ENCODE measurements around the gene NUP93. TPM values are rescaled to one million over a fixed set of nuclear protein-coding genes. Genes with fewer than 3 reads are reported as not detected.
"Not testable (repeated sequence)": the region's sequence is repeated elsewhere in the genome, so short reads cannot be mapped to it uniquely, and the experiment has no call there.

NUP93 gene
- total RNA-seq, 2 experiments from 2014 or later, result 126 to 129 TPM

- H3K27me3 Mint-ChIP-seq, result peaks cover 2% of the 10 kb centered on the region
- H3K4me3 Mint-ChIP-seq, result no peak overlapping the region
- no peaks in the 10 kb centered on the region for H3K36me3 Mint-ChIP-seq
- no peaks in the 10 kb centered on the region for H3K9me3 Mint-ChIP-seq (ENCODE audit: low read depth)
- CTCF ChIA-PET, result interaction anchor here (0.7 kb wide), 1 partner anchor 24 kb away, joined by 3 read pairs; no protein-coding TSS in a partner anchor
- no peaks in the 10 kb centered on the region for H3K4me1 Mint-ChIP-seq
- ATAC-seq, result no peak
- H3K27ac Mint-ChIP-seq, result no peak overlapping the region
- no peak for DNase-seq
Observed at GRCh38 chr16:56883586-56883985, 153.7 kb downstream of the NUP93 start.

- Mint-ChIP-seq H3K27ac (no peak overlapping the region), H3K9me3 (ENCODE audit: low read depth) (no peaks in the 10 kb centered on the region), H3K36me3 (no peaks in the 10 kb centered on the region), H3K4me3 (no peak overlapping the region), H3K4me1 (no peaks in the 10 kb centered on the region), H3K27me3 (peaks cover 2% of the 10 kb centered on the region)
- no peak for ATAC-seq
- DNase-seq, result no peak
- CTCF ChIA-PET, result no interaction called here
Observed at GRCh38 chr16:56884026-56884582, 154.2 kb downstream of the NUP93 start.

- H3K4me3 Mint-ChIP-seq; ATAC-seq; H3K27ac Mint-ChIP-seq; H3K4me1 Mint-ChIP-seq; H3K36me3 Mint-ChIP-seq; H3K27me3 Mint-ChIP-seq; CTCF ChIA-PET; H3K9me3 Mint-ChIP-seq (ENCODE audit: low read depth); DNase-seq: not testable (repeated sequence)
Observed at GRCh38 chr16:56884929-56885328, 155.0 kb downstream of the NUP93 start.

GRCh38 chr16:56885446-56886162 is 155.7 kb downstream of the NUP93 start:
- ATAC-seq (no peak), DNase-seq (no peak)
- peaks cover 6% of the 10 kb centered on the region for H3K27me3 Mint-ChIP-seq
- H3K4me3 Mint-ChIP-seq, result no peak overlapping the region
- no peak overlapping the region for H3K27ac Mint-ChIP-seq
- no peaks in the 10 kb centered on the region for H3K9me3 Mint-ChIP-seq (ENCODE audit: low read depth)
- CTCF ChIA-PET, result no interaction called here
- H3K36me3 Mint-ChIP-seq, result no peaks in the 10 kb centered on the region
- H3K4me1 Mint-ChIP-seq, result no peaks in the 10 kb centered on the region

GRCh38 chr16:56886296-56886695 is 156.4 kb downstream of the NUP93 start:
- peaks cover 6% of the 10 kb centered on the region for H3K27me3 Mint-ChIP-seq
- no peak for ATAC-seq
- no peak overlapping the region for H3K4me3 Mint-ChIP-seq
- no peak for DNase-seq
- no peaks in the 10 kb centered on the region for H3K9me3 Mint-ChIP-seq (ENCODE audit: low read depth)
- no peaks in the 10 kb centered on the region for H3K4me1 Mint-ChIP-seq
- H3K27ac Mint-ChIP-seq, result no peak overlapping the region
- CTCF ChIA-PET, result no interaction called here
- H3K36me3 Mint-ChIP-seq, result no peaks in the 10 kb centered on the region

GRCh38 chr16:56886826-56887225 is 156.9 kb downstream of the NUP93 start:
- H3K9me3 Mint-ChIP-seq (ENCODE audit: low read depth), result no peaks in the 10 kb centered on the region

GRCh38 chr16:56888806-56889205 is 158.9 kb downstream of the NUP93 start:
- ATAC-seq, result no peak
- H3K4me1 Mint-ChIP-seq, result no peaks in the 10 kb centered on the region
- H3K4me3 Mint-ChIP-seq, result no peak overlapping the region
- CTCF ChIA-PET, result interaction anchor here (0.7 kb wide), 1 partner anchor 639 kb away, joined by 4 read pairs; no protein-coding TSS in a partner anchor
- peaks cover 4% of the 10 kb centered on the region for H3K27me3 Mint-ChIP-seq
- no peak overlapping the region for H3K27ac Mint-ChIP-seq
- H3K36me3 Mint-ChIP-seq, result no peaks in the 10 kb centered on the region
- no peaks in the 10 kb centered on the region for H3K9me3 Mint-ChIP-seq (ENCODE audit: low read depth)
- DNase-seq, result no peak

More at GRCh38 chr16:56886826-56887225, 156.9 kb downstream of the NUP93 start:
- CTCF ChIA-PET, result interaction anchor here (1.1 kb wide), 1 partner anchor 78 kb away, joined by 3 read pairs; no protein-coding TSS in a partner anchor
- no peak for ATAC-seq
- H3K27me3 Mint-ChIP-seq, result peaks cover 6% of the 10 kb centered on the region
- no peak for DNase-seq
- H3K4me3 Mint-ChIP-seq, result no peak overlapping the region
- H3K36me3 Mint-ChIP-seq, result no peaks in the 10 kb centered on the region
- no peak overlapping the region for H3K27ac Mint-ChIP-seq
- no peaks in the 10 kb centered on the region for H3K4me1 Mint-ChIP-seq

GRCh38 chr16:56889206-56889605 is 159.3 kb downstream of the NUP93 start:
- Mint-ChIP-seq H3K27ac (no peak overlapping the region), H3K36me3 (no peaks in the 10 kb centered on the region), H3K27me3 (peaks cover 4% of the 10 kb centered on the region), H3K4me3 (no peak overlapping the region), H3K9me3 (ENCODE audit: low read depth) (no peaks in the 10 kb centered on the region), H3K4me1 (no peaks in the 10 kb centered on the region)
- CTCF ChIA-PET, result no interaction called here
- DNase-seq, result no peak
- ATAC-seq, result no peak

GRCh38 chr16:56891685-56892084 is 161.8 kb downstream of the NUP93 start:
- Mint-ChIP-seq H3K36me3 (no peaks in the 10 kb centered on the region), H3K4me3 (no peak overlapping the region), H3K4me1 (no peaks in the 10 kb centered on the region), H3K9me3 (ENCODE audit: low read depth) (no peaks in the 10 kb centered on the region), H3K27ac (no peak overlapping the region), H3K27me3 (peaks cover 12% of the 10 kb centered on the region)
- CTCF ChIA-PET, result no interaction called here
- ATAC-seq (no peak), DNase-seq (no peak)

GRCh38 chr16:56892705-56893104 is 162.8 kb downstream of the NUP93 start:
- Mint-ChIP-seq H3K4me3 (no peak overlapping the region), H3K4me1 (peaks cover 5% of the 10 kb centered on the region), H3K27me3 (peaks cover 23% of the 10 kb centered on the region), H3K9me3 (ENCODE audit: low read depth) (no peaks in the 10 kb centered on the region), H3K36me3 (no peaks in the 10 kb centered on the region), H3K27ac (no peak overlapping the region)
- no peak for ATAC-seq
- DNase-seq, result no peak
- CTCF ChIA-PET, result no interaction called here

GRCh38 chr16:56894331-56894917 is 164.5 kb downstream of the NUP93 start:
- Mint-ChIP-seq H3K4me1 (peaks cover 17% of the 10 kb centered on the region), H3K36me3 (no peaks in the 10 kb centered on the region), H3K27me3 (peaks cover 34% of the 10 kb centered on the region), H3K9me3 (ENCODE audit: low read depth) (no peaks in the 10 kb centered on the region), H3K4me3 (no peak overlapping the region), H3K27ac (no peak overlapping the region)
- CTCF ChIA-PET, result interaction anchor here (0.9 to 1.6 kb wide), 3 partner anchors 25 to 61 kb away, joined by 3 to 5 read pairs (median 3); no protein-coding TSS in a partner anchor
- ATAC-seq (no peak), DNase-seq (no peak)

GRCh38 chr16:56895813-56896212 is 165.9 kb downstream of the NUP93 start:
- Mint-ChIP-seq H3K4me3 (no peak overlapping the region), H3K27ac (no peak overlapping the region), H3K36me3 (no peaks in the 10 kb centered on the region), H3K27me3 (peaks cover 41% of the 10 kb centered on the region), H3K4me1 (peaks cover 24% of the 10 kb centered on the region), H3K9me3 (ENCODE audit: low read depth) (no peaks in the 10 kb centered on the region)
- no peak for ATAC-seq
- CTCF ChIA-PET, result no interaction called here
- no peak for DNase-seq

- Mint-ChIP-seq H3K27me3 (peaks cover 45% of the 10 kb centered on the region), H3K36me3 (no peaks in the 10 kb centered on the region), H3K4me3 (no peak overlapping the region), H3K27ac (no peak overlapping the region), H3K4me1 (peaks cover 27% of the 10 kb centered on the region), H3K9me3 (ENCODE audit: low read depth) (no peaks in the 10 kb centered on the region)
- DNase-seq (no peak), ATAC-seq (no peak)
- CTCF ChIA-PET, result no interaction called here
Observed at GRCh38 chr16:56896244-56896643, 166.3 kb downstream of the NUP93 start.
